WTC11 (cell line): Measurements from ENCODE around the gene GLIPR1L2. TPM values are rescaled to one million over a fixed set of nuclear protein-coding genes. Genes with fewer than 3 reads are reported as not detected.

Experiments
- ATAC-seq: fragments of 200-7000 bp; cut with Tn5 transposase; 2 replicates; pipeline ENCODE4 v1.10.0; 2021; ENCODE audit warnings: mild to moderate bottlenecking, moderate library complexity
- CTCF ChIA-PET: fragments of 300-600 bp; sonication (Branson Sonifier 250); formaldehyde crosslinking; loops from one replicate; lab custom pipeline; 2021; ENCODE audit warnings: antibody characterized with exemption; lab: Charles Lee
- POLR2A ChIA-PET: fragments of 350-600 bp; sonication (Branson Sonifier 250); formaldehyde crosslinking; loops from one replicate; lab custom pipeline; 2021; ENCODE audit warnings: antibody characterized with exemption; lab: Charles Lee
- DNase-seq: peaks from one replicate; pipeline ENCODE4 v3.0.0; 2021; ENCODE audit warnings: low spot score
- H3K27ac Mint-ChIP-seq: 2 replicates; pipeline ENCODE4 v1.8.0; 2021; ENCODE audit warnings: mixed read lengths
- H3K27me3 Mint-ChIP-seq: 2 replicates; pipeline ENCODE4 v1.8.0; 2021; ENCODE audit warnings: low read depth, mild to moderate bottlenecking, moderate library complexity, mixed read lengths
- H3K36me3 Mint-ChIP-seq: 2 replicates; pipeline ENCODE4 v1.8.0; 2021; ENCODE audit warnings: mixed read lengths
- H3K4me1 Mint-ChIP-seq: 2 replicates; pipeline ENCODE4 v1.8.0; 2022; ENCODE audit warnings: mixed read lengths
- H3K4me3 Mint-ChIP-seq: 2 replicates; pipeline ENCODE4 v1.8.0; 2021; ENCODE audit warnings: mild to moderate bottlenecking, moderate library complexity, mixed read lengths
- H3K9me3 Mint-ChIP-seq: 2 replicates; pipeline ENCODE4 v1.8.0; 2021; ENCODE audit warnings: mixed read lengths
- ETV6 ChIP-seq: sonication (generic); formaldehyde crosslinking; IDR thresholded peaks from 2 replicates; pipeline ENCODE4 v1.8.1; 2022; ENCODE audit warnings: mild to moderate bottlenecking, missing genetic modification reagents
- HMGA2 ChIP-seq: fragments of 250-450 bp; sonication (Bioruptor Pico); IDR thresholded peaks from 2 replicates; pipeline ENCODE4 v1.4.0; 2021; ENCODE audit warnings: mild to moderate bottlenecking, moderate library complexity
- MXD4 ChIP-seq: fragments of 250-450 bp; sonication (Bioruptor Pico); IDR thresholded peaks from 2 replicates; pipeline ENCODE4 v1.8.0; 2021; ENCODE audit warnings: mild to moderate bottlenecking, moderate library complexity, borderline replicate concordance
- NFE2L1 ChIP-seq: sonication (generic); formaldehyde crosslinking; IDR thresholded peaks from 2 replicates; pipeline ENCODE4 v1.8.1; 2023; ENCODE audit warnings: missing genetic modification reagents
- NR3C1 ChIP-seq: sonication (generic); formaldehyde crosslinking; conservative IDR thresholded peaks from 2 replicates; pipeline ENCODE4 v1.8.1; 2023; ENCODE audit warnings: low read depth, mild to moderate bottlenecking, missing genetic modification reagents
- PRRX2 ChIP-seq: fragments of 250-450 bp; sonication (Bioruptor Pico); IDR thresholded peaks from 2 replicates; pipeline ENCODE4 v1.8.0; 2021; ENCODE audit warnings: mild to moderate bottlenecking
- TCF7 ChIP-seq: sonication (generic); formaldehyde crosslinking; IDR thresholded peaks from 2 replicates; pipeline ENCODE4 v1.8.0; 2022; ENCODE audit warnings: mild to moderate bottlenecking, low read depth, missing genetic modification reagents, moderate library complexity
- ZNF263 ChIP-seq: sonication (generic); formaldehyde crosslinking; IDR thresholded peaks from 2 replicates; pipeline ENCODE4 v1.8.1; 2022; ENCODE audit warnings: low read depth, mild to moderate bottlenecking, moderate library complexity, missing genetic modification reagents
- ZNF317 ChIP-seq: sonication (generic); formaldehyde crosslinking; IDR thresholded peaks from 2 replicates; pipeline ENCODE4 v1.8.1; 2023; ENCODE audit warnings: low read depth, mild to moderate bottlenecking, moderate library complexity, missing genetic modification reagents, borderline replicate concordance
- ZNF416 ChIP-seq: fragments of 250-450 bp; sonication (Bioruptor Pico); IDR thresholded peaks from 2 replicates; pipeline ENCODE4 v1.9.0; 2021; ENCODE audit warnings: mild to moderate bottlenecking, inconsistent platforms
- total RNA-seq: library from RNA; stranded (reverse); gene quantifications from 3 replicates; pipeline ENCODE4 v1.2.3, GENCODE V29; 2021
- TF ChIP-seq, protein P1 (sequence below): sonication (generic); formaldehyde crosslinking; IDR thresholded peaks from 2 replicates; pipeline ENCODE4 v1.8.0; 2022; ENCODE audit warnings: missing genetic modification reagents
- TF ChIP-seq, protein P2 (sequence below): sonication (generic); formaldehyde crosslinking; IDR thresholded peaks from 2 replicates; pipeline ENCODE4 v1.8.1; 2022; ENCODE audit warnings: low read depth, missing genetic modification reagents, borderline replicate concordance
- TF ChIP-seq, protein P3 (sequence below): fragments of 250-450 bp; sonication (Bioruptor Pico); IDR thresholded peaks from 2 replicates; pipeline ENCODE4 v1.9.0; 2021; ENCODE audit warnings: mild to moderate bottlenecking
- TF ChIP-seq, protein P4 (sequence below): sonication (generic); formaldehyde crosslinking; IDR thresholded peaks from 2 replicates; pipeline ENCODE4 v1.8.1; 2023; ENCODE audit warnings: mild to moderate bottlenecking, missing genetic modification reagents, moderate library complexity
- TF ChIP-seq, protein P5 (sequence below): sonication (generic); formaldehyde crosslinking; IDR thresholded peaks from 2 replicates; pipeline ENCODE4 v1.8.0; 2022; ENCODE audit warnings: mild to moderate bottlenecking, missing genetic modification reagents
- TF ChIP-seq, protein P6 (sequence below): sonication (generic); formaldehyde crosslinking; IDR thresholded peaks from 2 replicates; pipeline ENCODE4 v1.8.1; 2023; ENCODE audit warnings: mild to moderate bottlenecking, missing genetic modification reagents

Gene GLIPR1L2
- total RNA-seq, 1 experiment from 2014 or later: not detected

DNA sequence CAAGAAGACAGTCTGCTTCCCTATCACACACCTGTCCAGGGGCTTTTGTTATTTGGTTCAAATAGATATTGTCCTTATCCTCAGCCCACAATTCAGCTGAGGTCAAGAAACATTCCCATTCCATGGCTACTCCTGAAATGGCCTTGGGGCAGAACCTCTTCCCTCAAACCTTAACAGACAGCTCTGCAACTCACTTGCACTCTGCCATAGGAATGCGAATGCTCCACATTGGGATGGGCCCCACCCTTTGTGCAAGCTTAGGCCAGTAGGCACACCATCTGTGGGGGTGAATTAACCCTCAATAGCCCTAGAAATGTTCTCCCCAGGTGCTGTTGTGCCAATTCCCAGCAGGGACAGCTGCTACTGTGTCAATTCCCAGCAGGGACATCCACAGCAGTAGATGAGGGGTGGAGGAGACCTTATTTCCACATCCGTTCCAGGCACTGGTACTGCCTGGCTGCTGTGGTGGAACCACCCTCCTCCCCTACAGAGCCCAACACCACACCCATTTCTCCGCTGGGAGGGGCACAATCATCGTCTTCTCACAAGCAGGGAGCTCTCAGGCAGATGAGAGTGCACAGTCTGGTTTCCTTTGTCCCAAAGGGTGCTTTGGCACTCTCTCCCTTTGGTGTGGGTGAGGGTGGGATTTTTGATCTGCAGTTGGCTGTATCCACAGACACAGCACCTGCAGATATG lies 47.3 kb downstream of the GLIPR1L2 start (continued):
- TF ChIP-seq, protein P1, sequence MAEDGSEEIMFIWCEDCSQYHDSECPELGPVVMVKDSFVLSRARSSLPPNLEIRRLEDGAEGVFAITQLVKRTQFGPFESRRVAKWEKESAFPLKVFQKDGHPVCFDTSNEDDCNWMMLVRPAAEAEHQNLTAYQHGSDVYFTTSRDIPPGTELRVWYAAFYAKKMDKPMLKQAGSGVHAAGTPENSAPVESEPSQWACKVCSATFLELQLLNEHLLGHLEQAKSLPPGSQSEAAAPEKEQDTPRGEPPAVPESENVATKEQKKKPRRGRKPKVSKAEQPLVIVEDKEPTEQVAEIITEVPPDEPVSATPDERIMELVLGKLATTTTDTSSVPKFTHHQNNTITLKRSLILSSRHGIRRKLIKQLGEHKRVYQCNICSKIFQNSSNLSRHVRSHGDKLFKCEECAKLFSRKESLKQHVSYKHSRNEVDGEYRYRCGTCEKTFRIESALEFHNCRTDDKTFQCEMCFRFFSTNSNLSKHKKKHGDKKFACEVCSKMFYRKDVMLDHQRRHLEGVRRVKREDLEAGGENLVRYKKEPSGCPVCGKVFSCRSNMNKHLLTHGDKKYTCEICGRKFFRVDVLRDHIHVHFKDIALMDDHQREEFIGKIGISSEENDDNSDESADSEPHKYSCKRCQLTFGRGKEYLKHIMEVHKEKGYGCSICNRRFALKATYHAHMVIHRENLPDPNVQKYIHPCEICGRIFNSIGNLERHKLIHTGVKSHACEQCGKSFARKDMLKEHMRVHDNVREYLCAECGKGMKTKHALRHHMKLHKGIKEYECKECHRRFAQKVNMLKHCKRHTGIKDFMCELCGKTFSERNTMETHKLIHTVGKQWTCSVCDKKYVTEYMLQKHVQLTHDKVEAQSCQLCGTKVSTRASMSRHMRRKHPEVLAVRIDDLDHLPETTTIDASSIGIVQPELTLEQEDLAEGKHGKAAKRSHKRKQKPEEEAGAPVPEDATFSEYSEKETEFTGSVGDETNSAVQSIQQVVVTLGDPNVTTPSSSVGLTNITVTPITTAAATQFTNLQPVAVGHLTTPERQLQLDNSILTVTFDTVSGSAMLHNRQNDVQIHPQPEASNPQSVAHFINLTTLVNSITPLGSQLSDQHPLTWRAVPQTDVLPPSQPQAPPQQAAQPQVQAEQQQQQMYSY (CRISPR knock-in tag): no peak
- TF ChIP-seq, protein P2, sequence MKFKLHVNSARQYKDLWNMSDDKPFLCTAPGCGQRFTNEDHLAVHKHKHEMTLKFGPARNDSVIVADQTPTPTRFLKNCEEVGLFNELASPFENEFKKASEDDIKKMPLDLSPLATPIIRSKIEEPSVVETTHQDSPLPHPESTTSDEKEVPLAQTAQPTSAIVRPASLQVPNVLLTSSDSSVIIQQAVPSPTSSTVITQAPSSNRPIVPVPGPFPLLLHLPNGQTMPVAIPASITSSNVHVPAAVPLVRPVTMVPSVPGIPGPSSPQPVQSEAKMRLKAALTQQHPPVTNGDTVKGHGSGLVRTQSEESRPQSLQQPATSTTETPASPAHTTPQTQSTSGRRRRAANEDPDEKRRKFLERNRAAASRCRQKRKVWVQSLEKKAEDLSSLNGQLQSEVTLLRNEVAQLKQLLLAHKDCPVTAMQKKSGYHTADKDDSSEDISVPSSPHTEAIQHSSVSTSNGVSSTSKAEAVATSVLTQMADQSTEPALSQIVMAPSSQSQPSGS: no peak
- TF ChIP-seq ZNF416: no peak
- TF ChIP-seq HMGA2: no peak
- TF ChIP-seq, protein P3, sequence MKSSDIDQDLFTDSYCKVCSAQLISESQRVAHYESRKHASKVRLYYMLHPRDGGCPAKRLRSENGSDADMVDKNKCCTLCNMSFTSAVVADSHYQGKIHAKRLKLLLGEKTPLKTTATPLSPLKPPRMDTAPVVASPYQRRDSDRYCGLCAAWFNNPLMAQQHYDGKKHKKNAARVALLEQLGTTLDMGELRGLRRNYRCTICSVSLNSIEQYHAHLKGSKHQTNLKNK (CRISPR knock-in tag): no peak
- no peak for TF ChIP-seq NR3C1 (CRISPR knock-in tag)
- TF ChIP-seq, protein P4, sequence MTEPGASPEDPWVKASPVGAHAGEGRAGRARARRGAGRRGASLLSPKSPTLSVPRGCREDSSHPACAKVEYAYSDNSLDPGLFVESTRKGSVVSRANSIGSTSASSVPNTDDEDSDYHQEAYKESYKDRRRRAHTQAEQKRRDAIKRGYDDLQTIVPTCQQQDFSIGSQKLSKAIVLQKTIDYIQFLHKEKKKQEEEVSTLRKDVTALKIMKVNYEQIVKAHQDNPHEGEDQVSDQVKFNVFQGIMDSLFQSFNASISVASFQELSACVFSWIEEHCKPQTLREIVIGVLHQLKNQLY: no peak
- TF ChIP-seq PRRX2 (CRISPR knock-in tag): no peak
- no peak for TF ChIP-seq ZNF263 (CRISPR knock-in tag)

DNA sequence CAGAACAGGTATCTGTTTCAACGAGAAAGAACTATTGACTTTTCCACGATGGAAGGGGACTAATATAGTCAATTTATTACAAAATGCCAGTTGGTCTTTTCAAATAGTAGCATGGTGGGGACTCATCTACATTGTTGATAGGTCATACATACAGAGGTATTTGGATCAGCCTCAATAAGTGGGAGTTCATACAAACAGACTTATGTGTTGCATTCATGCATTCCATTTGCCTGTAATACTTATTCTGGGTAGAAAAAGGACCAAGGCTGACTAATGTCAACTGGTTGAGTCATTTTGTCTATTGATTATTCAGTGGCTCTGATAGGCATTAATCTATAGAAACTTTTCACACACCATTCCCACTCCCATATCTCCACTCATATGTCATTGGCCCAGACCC lies 48.2 kb downstream of the GLIPR1L2 start:
- ChIA-PET POLR2A (no interaction called here), CTCF (interaction anchor here (2.2 kb wide), 1 partner anchor 45 kb away, joined by 10 read pairs; no protein-coding TSS in a partner anchor)
- H3K27me3 Mint-ChIP-seq: no peaks in the 10 kb centered on the region
- ATAC-seq (no peak), DNase-seq (no peak)
- H3K9me3 Mint-ChIP-seq: peaks cover 85% of the 10 kb centered on the region
- H3K4me1 Mint-ChIP-seq: 0 out of 2 replicates have a peak, but pooled peaks cover 9% of the 10 kb centered on the region
- H3K27ac Mint-ChIP-seq: no peak overlapping the region
- peaks cover 54% of the 10 kb centered on the region for H3K36me3 Mint-ChIP-seq
- no peak overlapping the region for H3K4me3 Mint-ChIP-seq
- TF ChIP-seq ETV6 (no peak), ZNF317 (CRISPR knock-in tag) (no peak), MXD4 (CRISPR knock-in tag) (no peak), TCF7 (CRISPR knock-in tag) (no peak), NFE2L1 (CRISPR knock-in tag) (no peak)
- TF ChIP-seq, protein P5, sequence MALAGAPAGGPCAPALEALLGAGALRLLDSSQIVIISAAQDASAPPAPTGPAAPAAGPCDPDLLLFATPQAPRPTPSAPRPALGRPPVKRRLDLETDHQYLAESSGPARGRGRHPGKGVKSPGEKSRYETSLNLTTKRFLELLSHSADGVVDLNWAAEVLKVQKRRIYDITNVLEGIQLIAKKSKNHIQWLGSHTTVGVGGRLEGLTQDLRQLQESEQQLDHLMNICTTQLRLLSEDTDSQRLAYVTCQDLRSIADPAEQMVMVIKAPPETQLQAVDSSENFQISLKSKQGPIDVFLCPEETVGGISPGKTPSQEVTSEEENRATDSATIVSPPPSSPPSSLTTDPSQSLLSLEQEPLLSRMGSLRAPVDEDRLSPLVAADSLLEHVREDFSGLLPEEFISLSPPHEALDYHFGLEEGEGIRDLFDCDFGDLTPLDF: no peak
- TF ChIP-seq, protein P6, sequence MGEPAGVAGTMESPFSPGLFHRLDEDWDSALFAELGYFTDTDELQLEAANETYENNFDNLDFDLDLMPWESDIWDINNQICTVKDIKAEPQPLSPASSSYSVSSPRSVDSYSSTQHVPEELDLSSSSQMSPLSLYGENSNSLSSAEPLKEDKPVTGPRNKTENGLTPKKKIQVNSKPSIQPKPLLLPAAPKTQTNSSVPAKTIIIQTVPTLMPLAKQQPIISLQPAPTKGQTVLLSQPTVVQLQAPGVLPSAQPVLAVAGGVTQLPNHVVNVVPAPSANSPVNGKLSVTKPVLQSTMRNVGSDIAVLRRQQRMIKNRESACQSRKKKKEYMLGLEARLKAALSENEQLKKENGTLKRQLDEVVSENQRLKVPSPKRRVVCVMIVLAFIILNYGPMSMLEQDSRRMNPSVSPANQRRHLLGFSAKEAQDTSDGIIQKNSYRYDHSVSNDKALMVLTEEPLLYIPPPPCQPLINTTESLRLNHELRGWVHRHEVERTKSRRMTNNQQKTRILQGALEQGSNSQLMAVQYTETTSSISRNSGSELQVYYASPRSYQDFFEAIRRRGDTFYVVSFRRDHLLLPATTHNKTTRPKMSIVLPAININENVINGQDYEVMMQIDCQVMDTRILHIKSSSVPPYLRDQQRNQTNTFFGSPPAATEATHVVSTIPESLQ: no peak
